AG20443 (cell line): ENCODE data around the gene AMN.
A peak's percentile ranks its signal among the peaks of the same experiment; 100 is the strongest.

Source experiments
- DNase-seq: peaks from one replicate; pipeline ENCODE4 v3.0.0; 2012; ENCODE audit warnings: low spot score, mixed read lengths

The AMN gene

GRCh38 chr14:102899516-102899900, 23.0 kb upstream of the AMN start:
- no peak for DNase-seq

- no peak for DNase-seq
These were observed 21.6 kb upstream of the AMN start for GRCh38 chr14:102900631-102901571.

- no peak for DNase-seq
These were observed 20.8 kb upstream of the AMN start for GRCh38 chr14:102901633-102902032.

DNA sequence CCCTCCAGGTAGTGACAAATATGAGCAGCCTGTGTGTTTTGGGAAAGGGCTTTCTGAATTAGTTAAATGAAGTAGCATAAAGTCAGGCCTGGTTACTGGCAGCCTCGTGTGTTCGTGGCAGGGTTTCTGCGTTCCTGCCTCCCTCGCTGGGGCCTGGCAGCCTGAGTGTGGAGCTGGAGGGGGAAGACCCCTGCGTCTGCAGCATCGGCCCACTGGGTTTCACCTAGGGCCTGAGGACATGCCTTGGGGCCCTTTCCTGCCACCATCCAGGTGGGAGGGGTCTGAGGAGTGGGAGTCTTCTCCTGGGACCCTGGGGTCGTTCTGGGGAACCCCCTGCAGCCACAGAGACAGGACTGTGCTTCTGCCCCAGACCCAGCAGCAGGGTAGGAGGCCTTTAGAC, 20.4 kb upstream of the AMN start:
- DNase-seq: no peak

DNA sequence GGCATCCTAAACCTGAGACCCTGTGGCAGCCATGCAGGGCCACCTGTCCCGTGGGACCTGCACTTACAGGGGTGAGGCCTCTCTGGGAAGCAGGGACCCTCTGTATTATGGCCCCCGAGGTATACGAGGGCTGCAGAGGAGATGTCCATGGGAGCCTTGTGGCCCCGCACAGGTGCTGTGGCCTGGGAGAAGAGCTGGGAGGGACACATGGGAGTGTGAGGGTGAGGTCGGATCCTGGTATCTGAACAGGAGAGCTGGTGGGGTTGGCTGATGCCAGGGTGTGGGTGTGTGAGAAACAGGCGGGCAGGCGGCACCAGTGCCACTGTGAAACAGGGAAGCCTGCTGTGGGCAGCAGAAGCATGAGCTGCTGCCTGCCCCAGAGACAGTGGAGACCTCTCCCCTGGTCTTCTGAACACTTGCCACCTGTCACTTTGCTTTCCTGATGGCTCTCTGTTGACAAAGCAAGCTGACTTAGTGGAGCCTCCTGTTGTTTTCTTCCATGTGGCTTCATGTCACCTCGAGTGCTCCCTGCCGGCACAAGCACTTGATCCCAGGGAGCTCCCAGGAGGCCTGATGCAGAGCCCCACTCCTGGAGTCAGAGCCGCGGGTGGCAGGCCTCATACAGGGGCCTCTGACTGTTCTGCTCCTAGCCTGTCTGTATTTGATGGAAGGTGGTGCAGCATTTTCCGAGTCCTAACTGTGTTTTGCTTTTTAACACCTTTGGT, 19.8 kb upstream of the AMN start:
- no peak for DNase-seq

DNA sequence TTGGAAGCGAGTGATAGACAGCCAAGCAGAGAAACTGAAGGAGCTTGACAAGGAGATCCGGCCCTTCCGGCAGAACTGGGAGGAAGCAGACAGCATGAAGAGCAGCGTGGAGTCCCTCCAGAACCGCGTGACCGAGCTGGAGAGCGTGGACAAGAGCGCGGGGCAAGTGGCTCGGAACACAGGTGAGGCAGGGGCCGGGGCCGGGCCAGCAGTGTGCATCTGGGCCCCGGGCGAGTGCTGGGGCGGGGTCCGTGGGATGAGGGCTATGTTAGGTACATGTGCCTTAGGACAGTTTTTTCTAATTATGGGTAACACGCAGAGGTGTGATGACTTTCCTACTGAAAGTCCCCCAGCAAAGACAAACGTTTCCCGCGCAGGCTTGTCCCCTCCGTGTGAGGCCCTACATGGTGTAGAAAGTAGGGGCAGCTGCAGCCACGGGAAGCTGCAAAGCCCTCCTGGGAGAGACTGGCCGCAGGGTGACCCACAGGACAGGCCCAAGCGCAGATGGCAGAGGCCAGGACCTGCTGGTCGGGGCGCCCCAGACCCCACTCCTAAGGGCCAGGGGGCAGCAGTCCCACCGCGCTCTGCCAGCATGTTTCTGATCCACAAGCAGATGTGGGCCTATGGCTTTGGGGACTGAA, 19.1 kb upstream of the AMN start:
- DNase-seq: peak; percentile 5

DNA sequence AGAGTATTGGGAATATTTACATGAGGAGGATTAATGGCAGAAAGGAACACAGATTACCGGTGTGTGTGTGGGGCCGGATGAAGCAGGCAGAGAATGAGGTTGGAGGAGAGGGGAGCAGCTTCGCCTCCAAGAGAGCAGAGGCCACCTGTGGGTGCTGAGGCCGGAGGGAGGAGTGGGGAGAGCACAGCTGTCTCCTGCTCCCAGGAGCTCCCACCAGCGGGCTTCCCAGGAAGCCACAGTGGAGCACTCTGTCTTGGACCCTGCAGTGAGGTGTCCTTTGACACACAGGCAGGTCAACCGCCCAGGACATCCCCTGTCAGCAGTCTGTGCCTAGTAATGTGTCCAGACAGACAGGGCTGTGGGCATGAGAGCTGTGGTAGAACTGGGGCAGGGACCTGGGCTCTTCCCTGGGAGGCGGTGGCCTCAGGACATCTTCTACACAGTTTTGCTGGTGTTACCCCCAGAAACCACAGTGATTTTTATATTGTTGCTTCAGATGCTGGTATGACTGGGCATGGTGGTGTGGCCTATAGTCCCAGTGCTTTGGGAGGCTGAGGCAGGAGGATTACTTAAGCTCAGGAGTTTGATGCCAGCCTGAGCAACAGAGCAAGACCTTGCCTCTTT, 18.5 kb upstream of the AMN start:
- DNase-seq: peak; percentile 5

DNA sequence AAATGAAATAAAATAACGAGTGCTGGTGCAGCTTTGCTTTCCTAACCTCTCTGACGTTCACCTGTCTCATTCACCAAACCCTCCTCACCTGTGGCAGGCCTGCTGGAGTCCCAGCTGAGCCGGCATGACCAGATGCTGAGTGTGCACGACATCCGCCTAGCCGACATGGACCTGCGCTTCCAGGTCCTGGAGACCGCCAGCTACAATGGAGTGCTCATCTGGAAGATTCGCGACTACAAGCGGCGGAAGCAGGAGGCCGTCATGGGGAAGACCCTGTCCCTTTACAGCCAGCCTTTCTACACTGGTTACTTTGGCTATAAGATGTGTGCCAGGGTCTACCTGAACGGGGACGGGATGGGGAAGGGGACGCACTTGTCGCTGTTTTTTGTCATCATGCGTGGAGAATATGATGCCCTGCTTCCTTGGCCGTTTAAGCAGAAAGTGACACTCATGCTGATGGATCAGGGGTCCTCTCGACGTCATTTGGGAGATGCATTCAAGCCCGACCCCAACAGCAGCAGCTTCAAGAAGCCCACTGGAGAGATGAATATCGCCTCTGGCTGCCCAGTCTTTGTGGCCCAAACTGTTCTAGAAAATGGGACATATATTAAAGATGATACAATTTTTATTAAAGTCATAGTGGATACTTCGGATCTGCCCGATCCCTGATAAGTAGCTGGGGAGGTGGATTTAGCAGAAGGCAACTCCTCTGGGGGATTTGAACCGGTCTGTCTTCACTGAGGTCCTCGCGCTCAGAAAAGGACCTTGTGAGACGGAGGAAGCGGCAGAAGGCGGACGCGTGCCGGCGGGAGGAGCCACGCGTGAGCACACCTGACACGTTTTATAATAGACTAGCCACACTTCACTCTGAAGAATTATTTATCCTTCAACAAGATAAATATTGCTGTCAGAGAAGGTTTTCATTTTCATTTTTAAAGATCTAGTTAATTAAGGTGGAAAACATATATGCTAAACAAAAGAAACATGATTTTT, 17.1 kb upstream of the AMN start:
- no peak for DNase-seq

- DNase-seq: no peak
These were observed 15.7 kb upstream of the AMN start for GRCh38 chr14:102906616-102907302.

- DNase-seq: no peak
These were observed 15.1 kb upstream of the AMN start for GRCh38 chr14:102907303-102907844.

DNA sequence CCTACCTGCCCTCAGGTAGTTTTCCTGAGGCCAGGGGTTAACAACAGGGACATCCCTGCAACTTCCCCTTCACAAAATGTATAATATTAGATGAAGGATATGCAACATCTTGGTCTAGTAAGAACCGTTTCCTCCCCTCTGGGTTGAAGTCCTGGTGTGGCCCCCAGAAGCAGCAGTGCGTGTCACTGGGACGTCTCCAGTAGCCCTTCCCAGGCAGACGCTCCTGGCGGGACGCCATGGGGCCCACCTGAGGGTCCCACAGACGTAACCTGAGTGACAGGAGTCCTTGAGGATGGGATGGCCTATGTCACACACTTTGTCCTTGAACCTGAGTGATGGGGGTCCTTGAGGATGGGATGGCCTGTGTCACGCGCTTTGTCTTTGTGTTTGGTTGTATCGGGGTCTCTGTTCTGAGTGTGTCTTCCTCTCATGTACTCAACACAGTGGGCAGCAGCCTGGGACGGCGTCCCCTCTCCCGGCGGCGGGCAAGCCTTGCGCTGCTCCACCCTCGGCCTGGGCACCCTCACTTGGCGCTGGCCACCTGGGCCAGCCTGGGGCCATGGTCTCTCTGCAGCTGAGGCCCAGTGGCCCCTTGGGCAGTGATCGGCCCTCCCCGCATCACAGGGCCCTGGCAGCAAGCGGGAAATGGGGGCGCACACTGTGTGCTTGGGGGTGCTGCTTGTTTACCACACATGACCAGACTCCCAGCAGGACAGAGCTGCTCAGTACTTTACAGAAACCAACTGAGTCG, 14.3 kb upstream of the AMN start:
- no peak for DNase-seq

- DNase-seq: no peak
These were observed 13.6 kb upstream of the AMN start for GRCh38 chr14:102908766-102909455.

DNA sequence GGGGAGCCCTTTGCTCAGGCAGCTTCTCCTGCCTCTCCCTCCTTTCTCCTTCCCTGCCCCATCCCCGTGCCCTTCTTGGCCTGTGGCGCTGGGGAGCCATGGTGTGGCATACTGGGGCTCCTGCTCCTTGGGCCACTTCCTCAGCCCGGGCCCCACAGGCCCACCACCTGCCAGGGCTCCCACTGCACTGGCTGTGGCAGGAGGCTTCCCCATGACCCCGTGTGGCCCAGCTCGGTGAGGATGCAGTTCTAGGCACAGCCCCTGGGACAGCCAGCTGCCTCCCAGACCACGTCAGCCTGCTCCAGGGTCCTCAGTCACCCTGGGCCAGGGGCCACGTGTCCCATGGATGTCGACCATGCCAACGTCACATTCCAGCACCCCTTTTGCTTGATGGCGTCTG, 13.0 kb upstream of the AMN start:
- DNase-seq: no peak

DNA sequence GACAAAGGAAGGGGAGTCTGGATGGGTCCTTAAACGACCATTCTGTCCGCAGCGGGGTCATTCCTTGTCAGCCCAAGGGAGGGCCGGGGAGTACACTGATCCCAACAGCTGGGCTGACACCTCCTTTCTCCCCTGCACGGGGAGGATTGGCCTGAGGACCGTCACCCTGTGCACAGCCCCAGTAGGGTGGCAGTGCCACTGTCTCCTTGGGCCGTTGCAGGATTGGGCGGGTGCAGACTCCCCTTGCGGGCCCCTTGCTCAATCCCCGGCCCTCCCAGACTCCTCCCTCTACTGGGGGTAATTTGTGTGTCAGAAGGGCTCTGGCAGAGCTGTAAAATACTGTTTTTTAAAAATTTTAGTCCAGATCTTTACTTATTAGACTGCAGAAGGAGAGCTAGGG, 12.6 kb upstream of the AMN start:
- DNase-seq: no peak

DNA sequence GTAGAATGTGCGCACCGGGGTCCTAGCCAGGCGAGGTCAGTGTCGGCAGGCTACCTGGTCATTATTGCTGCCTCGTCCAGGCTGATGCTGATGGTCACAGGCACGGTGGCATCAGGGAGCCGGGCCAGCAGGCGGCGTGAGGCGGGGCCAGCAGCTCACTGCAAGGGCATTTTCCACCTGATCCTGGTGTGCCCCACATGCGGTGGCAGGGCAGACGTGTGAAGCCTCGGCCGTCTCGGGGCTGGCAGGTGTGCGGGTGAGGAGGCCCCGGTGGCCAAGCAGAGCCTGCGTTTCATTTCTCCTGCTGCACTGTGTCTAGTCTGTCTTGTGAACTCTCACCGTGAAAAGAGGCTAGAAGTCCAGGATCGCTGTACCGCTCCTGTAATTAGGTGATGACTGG, 12.0 kb upstream of the AMN start:
- DNase-seq: no peak

GRCh38 chr14:102911541-102911951, 10.9 kb upstream of the AMN start:
- DNase-seq: no peak

DNA sequence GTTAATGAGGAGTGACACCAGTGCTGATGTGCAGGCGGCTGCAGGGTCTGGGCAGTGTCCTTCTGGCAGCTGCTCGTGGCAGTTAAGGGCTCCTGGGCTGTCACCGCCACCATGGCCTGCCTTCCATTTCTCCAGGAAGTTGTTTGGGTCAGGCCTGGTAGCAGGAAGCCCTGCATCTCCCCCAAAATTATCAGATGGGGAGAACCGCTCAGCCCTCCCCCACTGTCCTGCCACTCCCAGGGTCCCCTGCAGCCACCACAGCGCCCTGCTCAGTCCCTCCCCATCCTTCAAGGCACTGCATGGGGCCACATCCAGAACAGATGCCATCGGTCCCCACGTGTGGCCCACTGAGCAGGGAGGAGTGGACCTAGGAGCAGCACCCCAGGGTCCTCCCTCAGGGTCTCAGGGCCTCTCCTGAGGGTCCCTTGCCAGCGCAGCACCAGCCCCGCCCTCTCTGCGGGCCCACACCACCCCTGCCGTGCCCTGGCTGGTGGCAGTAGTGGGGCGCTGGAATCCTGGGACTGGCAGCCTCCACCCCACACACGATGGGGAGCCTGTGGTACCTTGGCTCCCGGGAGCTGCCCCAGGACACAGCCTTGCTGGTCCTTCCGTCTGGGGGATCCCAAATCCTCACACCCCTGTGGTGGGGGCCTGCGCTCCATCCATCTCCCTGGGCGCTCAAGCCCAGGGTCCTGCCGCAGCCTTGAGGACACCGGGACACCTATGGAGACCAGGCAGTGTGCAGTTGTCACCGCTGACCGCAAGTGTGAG, 10.3 kb upstream of the AMN start:
- DNase-seq: no peak
